Neutrophil (primary cell): ENCODE data around the gene RSPRY1.
"Not testable (repeated sequence)": the region's sequence is repeated elsewhere in the genome, so short reads cannot be mapped to it uniquely, and the experiment has no call there.

Source experiments
- H3K27ac ChIP-seq: fragments of 200-600 bp; sonication (generic); 2 replicates; pipeline ENCODE4 v1.5.1; 2016; ENCODE audit warnings: mild to moderate bottlenecking, moderate library complexity
- H3K27me3 ChIP-seq: fragments of 200-600 bp; sonication (generic); 2 replicates; pipeline ENCODE4 v1.6.0; 2016; ENCODE audit warnings: mild to moderate bottlenecking
- H3K36me3 ChIP-seq: fragments of 200-600 bp; sonication (generic); 2 replicates; pipeline ENCODE4 v1.5.1; 2017
- H3K4me1 ChIP-seq, 2 experiments: fragments of 200-600 bp in 1 of 2; sonication (generic) in 1 of 2; 1 replicate in 1 of 2; 2 replicates in 1 of 2; pipeline versions ENCODE4 v1.5.1 to v1.6.1; 2013 to 2016; ENCODE audit warnings: low read depth in 1 of 2, low read length in 1 of 2, mild to moderate bottlenecking in 1 of 2, moderate library complexity in 1 of 2; ENCODE audit not compliant: control insufficient read depth in 1 of 2, insufficient read depth in 1 of 2
- H3K4me3 ChIP-seq, 2 experiments: fragments of 200-600 bp in 1 of 2; sonication (generic) in 1 of 2; 1 replicate in 1 of 2; 2 replicates in 1 of 2; pipeline ENCODE4 v1.5.1; 2013 to 2016; ENCODE audit warnings: low read depth in 1 of 2, low read length in 1 of 2, mild to moderate bottlenecking in 1 of 2, moderate library complexity in 1 of 2
- H3K9me3 ChIP-seq: fragments of 200-600 bp; sonication (generic); 2 replicates; pipeline ENCODE4 v1.5.1; 2016
- TF ChIP-seq, protein P1 (sequence below): fragments of 200-600 bp; sonication (generic); IDR thresholded peaks from 2 replicates; pipeline ENCODE4 v1.5.1; 2016; ENCODE audit warnings: antibody characterized with exemption

Gene RSPRY1

GRCh38 chr16:57184113-57184512 is 2.0 kb upstream of the RSPRY1 start:
- TF ChIP-seq, protein P1, sequence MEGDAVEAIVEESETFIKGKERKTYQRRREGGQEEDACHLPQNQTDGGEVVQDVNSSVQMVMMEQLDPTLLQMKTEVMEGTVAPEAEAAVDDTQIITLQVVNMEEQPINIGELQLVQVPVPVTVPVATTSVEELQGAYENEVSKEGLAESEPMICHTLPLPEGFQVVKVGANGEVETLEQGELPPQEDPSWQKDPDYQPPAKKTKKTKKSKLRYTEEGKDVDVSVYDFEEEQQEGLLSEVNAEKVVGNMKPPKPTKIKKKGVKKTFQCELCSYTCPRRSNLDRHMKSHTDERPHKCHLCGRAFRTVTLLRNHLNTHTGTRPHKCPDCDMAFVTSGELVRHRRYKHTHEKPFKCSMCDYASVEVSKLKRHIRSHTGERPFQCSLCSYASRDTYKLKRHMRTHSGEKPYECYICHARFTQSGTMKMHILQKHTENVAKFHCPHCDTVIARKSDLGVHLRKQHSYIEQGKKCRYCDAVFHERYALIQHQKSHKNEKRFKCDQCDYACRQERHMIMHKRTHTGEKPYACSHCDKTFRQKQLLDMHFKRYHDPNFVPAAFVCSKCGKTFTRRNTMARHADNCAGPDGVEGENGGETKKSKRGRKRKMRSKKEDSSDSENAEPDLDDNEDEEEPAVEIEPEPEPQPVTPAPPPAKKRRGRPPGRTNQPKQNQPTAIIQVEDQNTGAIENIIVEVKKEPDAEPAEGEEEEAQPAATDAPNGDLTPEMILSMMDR: no peak
- Histone ChIP-seq H3K4me3 (no peak overlapping the region), H3K27ac (no peak overlapping the region)

DNA sequence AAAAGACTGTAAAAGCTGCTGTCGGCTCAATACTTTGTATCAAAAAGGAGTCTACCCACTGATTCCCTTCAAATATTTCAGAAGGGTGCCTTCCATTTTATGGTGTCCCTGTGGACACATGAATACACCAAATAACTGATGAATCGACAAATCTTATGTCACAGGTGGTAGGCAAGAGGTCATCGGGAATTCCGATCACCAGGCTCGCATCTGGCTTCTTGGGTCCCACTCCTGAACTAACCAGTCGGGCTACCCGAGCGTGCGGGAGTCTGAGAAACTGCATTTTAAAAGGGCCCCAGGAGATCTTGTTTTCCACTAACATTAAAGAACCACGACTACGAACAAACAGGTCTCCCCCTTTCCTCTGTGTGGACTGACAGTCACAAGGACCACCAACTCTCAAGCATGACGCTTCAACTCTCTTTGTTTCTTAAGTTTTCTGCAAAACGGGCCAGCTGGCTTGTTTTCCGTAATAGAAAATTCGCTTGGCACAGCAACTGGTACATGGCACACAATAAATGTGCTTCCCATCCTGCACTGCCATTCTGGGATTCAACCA is 1.2 kb upstream of the RSPRY1 start:
- Histone ChIP-seq H3K9me3 (no peaks in the 10 kb centered on the region), H3K27ac (peak overlapping the region; percentile 89), H3K4me1 (peaks cover 29% of the 10 kb centered on the region in 2 experiments), H3K27me3 (no peaks in the 10 kb centered on the region), H3K36me3 (peaks cover 4% of the 10 kb centered on the region), H3K4me3 (peak overlapping the region; percentile 96 to 100)
- TF ChIP-seq, protein P1: no peak

More at GRCh38 chr16:57184113-57184512, 2.0 kb upstream of the RSPRY1 start:
- peaks cover 4% of the 10 kb centered on the region for H3K36me3 ChIP-seq
- H3K27me3 ChIP-seq: no peaks in the 10 kb centered on the region
- H3K9me3 ChIP-seq: no peaks in the 10 kb centered on the region
- H3K4me1 ChIP-seq: peaks cover 29% of the 10 kb centered on the region in 2 experiments

DNA sequence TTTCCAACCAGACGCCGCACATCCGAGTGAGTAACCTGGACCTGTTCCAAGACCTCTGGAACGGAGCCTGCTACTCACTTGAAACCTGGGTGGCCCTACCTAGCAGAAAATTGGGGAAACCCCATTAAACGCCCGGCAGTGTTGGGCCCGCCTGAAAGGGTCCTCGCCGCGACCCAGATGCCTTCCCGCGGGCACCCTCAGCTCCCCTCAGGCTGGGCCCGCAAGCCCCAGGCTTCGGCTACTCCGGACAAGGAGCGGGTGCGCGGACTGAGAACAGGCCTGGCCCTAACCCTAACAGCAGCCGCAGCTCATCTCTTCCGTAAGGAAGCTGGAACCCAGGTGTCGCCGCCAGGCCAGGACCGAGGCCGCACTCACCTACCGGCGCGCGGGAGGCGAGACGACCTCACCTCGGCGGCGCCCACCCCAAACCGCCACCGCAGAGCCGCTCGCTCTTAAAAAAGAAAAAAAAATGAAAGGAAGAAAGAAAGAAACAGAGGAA is 634 bp upstream of the RSPRY1 start:
- Histone ChIP-seq H3K36me3 (peaks cover 4% of the 10 kb centered on the region), H3K27me3 (no peaks in the 10 kb centered on the region), H3K4me1 (peaks cover 29% of the 10 kb centered on the region in 2 experiments), H3K9me3 (no peaks in the 10 kb centered on the region), H3K27ac (peak overlapping the region; percentile 89), H3K4me3 (peak overlapping the region; percentile 96 to 100)
- TF ChIP-seq, protein P1: no peak

DNA sequence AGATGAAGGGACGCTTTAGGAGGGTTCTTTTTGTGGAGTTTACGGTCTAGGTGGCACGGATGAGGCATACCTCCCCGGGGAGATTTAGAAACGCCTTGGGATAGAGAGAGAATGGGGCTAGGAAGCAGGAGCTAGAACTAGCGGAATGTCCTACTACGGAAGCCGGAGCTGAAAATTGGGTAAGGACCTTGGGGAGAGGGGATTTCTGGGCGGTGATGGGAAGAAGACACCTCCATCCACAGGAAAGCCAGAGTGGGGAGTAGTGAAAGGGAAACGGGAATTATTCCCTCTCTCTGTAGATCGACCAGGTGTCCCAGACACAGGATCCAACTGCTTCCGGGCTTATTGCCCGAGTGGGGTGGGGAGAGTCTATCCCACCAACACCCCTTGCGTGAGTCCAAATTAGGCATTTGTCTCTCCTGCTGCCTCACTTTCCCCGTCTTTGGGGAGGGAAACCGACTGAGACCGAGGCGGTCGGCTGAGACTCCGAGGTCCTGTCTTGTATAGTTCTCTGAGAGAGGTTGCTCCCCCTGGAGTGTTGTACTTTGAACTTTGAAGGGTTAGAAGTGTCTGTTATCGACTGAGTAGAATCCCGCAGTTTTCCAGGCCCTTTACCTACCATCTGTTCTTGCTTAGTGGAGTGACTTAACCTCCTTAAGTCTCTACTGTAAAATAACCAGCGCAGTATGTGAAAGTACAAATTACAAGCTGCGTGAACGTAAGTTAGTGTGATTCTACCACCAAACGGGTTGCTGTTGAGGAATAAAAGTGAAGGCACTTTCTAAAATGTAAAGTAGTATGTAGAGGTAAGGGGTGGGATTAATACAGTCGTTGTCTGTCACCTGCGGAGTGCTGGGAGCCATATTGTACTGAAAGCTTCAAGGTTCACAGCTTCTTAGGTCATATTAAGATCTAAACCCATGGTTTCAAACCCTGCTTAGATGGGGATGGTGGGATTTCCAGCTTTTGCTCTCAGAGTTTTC is 1.0 kb downstream of the RSPRY1 start:
- H3K4me3 ChIP-seq: peak overlapping the region; percentile 96 to 100
- no peaks in the 10 kb centered on the region for H3K9me3 ChIP-seq
- H3K27ac ChIP-seq: peak overlapping the region; percentile 89
- TF ChIP-seq, protein P1: no peak
- peaks cover 4% of the 10 kb centered on the region for H3K36me3 ChIP-seq
- H3K27me3 ChIP-seq: no peaks in the 10 kb centered on the region
- H3K4me1 ChIP-seq: peaks cover 29% of the 10 kb centered on the region in 2 experiments

DNA sequence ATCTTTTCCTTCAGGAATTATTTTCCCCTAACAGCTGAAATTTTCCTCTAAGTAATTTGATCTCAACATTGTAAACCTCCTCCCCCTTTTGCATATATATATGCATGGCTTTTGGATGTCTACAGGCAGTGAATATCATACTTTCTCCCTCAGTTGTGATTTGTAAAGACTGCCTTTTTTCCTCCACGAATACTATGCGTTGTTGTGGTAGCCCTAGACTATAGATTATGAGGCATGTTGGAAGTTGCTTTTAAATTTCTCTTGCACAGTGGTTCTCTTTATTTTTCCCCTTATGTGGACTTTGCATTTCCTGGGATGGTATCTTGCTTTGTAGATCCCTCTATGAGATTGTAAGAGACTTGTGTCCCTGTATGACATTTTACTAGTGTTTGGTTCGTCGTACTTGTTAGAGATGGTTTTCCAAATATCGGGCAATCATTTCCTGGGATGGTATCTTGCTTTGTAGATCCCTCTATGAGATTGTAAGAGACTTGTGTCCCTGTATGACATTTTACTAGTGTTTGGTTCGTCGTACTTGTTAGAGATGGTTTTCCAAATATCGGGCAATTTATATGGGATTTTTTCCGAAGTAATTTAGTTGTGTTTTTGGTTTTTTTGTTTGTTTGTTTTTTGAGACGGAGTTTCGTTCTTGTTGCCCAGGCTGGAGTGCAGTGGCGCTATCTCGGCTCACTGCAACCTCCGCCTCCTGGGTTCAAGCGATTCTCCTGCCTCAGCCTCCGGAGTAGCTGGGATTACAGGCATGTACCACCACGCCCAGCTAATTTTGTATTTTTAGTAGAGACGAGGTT is 2.0 kb downstream of the RSPRY1 start:
- H3K36me3 ChIP-seq, H3K9me3 ChIP-seq, H3K27me3 ChIP-seq: not testable (repeated sequence)
- H3K4me3 ChIP-seq: peak overlapping the region in 1 of 2 experiments; percentile 100
- peaks cover 29% of the 10 kb centered on the region in 2 experiments for H3K4me1 ChIP-seq
- H3K27ac ChIP-seq: peak overlapping the region; percentile 89
